ES-I3 (cell line): ENCODE data around the gene GTPBP1.

ENCODE experiments used
- H3K36me3 ChIP-seq: 2 replicates; pipeline ENCODE4 v1.6.1; 2013; ENCODE audit warnings: mild to moderate bottlenecking, low read length, control low read depth, moderate library complexity; ENCODE audit not compliant: insufficient read depth
- H3K4me1 ChIP-seq: 2 replicates; pipeline ENCODE4 v1.6.1; 2013; ENCODE audit warnings: mild to moderate bottlenecking, control low read depth, low read length; ENCODE audit not compliant: insufficient read depth
- H3K9ac ChIP-seq: 2 replicates; pipeline ENCODE4 v1.6.1; 2013; ENCODE audit warnings: low read depth, mild to moderate bottlenecking, low read length, moderate library complexity
- H3K9me3 ChIP-seq: 2 replicates; pipeline ENCODE4 v1.6.1; 2013; ENCODE audit warnings: mild to moderate bottlenecking, low read length, moderate library complexity; ENCODE audit not compliant: control insufficient read depth, insufficient read depth

The GTPBP1 gene

GRCh38 chr22:38748487-38749136 lies 42.9 kb downstream of the GTPBP1 start:
- no peaks in the 10 kb centered on the region for H3K36me3 ChIP-seq
- no peaks in the 10 kb centered on the region for H3K4me1 ChIP-seq
- no peaks in the 10 kb centered on the region for H3K9me3 ChIP-seq
- H3K9ac ChIP-seq = no peak overlapping the region

GRCh38 chr22:38750104-38750503 lies 44.4 kb downstream of the GTPBP1 start:
- Histone ChIP-seq H3K4me1 (peaks cover 5% of the 10 kb centered on the region; the same call in 1 of the 2 replicates), H3K36me3 (no peaks in the 10 kb centered on the region), H3K9ac (no peak overlapping the region), H3K9me3 (no peaks in the 10 kb centered on the region)

GRCh38 chr22:38750638-38751037 lies 44.9 kb downstream of the GTPBP1 start:
- Histone ChIP-seq H3K4me1 (peaks cover 5% of the 10 kb centered on the region; the same call in 1 of the 2 replicates), H3K36me3 (no peaks in the 10 kb centered on the region), H3K9me3 (no peaks in the 10 kb centered on the region), H3K9ac (no peak overlapping the region)

- Histone ChIP-seq H3K36me3 (no peaks in the 10 kb centered on the region), H3K9ac (no peak overlapping the region), H3K9me3 (no peaks in the 10 kb centered on the region)
These were observed 45.3 kb downstream of the GTPBP1 start for GRCh38 chr22:38751066-38751421.

DNA sequence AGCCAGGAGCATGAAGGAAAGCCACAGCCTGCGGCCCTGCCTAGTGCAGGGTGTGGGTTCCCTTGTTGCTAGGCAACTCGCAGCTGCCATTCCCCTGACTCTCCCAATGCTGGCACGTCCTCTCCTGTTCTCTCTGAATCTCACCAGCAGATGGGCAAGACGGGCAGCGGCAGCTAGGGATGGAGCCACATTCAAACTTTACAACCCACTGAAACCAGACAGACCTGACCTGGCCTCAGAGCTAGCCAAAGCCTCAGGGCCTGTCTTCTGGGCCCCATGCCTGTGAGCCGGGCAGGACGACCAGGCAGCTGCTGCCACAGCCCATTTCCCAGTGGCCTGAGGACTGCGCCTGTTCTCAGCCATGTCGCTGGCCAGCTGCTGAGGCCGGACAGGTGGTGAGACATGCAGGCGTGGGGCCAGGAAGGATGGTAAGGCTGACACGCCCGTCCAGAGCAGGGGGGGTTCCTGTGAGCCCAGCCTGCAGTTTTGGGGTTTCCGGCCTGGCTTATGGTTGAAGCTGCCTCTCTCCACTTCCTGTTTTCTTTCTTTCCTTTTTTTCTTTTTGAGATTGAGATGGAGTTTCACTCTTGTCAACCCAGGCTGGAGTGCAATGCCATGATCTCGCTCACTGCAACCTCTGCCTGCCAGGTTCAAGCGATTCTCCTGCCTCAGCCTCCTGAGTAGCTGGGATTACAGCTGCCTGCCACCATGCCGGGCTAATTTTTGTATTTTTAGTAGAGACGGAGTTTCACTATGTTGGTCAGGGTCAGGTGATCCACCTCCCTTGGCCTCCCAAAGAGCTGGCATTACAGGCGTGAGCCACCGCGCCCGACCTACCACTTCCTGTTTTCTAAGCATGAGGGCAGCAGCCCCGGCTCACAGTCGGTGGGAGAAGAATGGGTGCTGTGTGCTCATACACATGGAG lies 45.9 kb downstream of the GTPBP1 start:
- H3K36me3 ChIP-seq = no peaks in the 10 kb centered on the region
- no peaks in the 10 kb centered on the region for H3K9me3 ChIP-seq
- peaks cover 8% of the 10 kb centered on the region; the same call in 1 of the 2 replicates for H3K4me1 ChIP-seq
- H3K9ac ChIP-seq = no peak overlapping the region

More at GRCh38 chr22:38751066-38751421, 45.3 kb downstream of the GTPBP1 start:
- peaks cover 5% of the 10 kb centered on the region; the same call in 1 of the 2 replicates for H3K4me1 ChIP-seq

GRCh38 chr22:38753948-38754750 lies 48.4 kb downstream of the GTPBP1 start:
- H3K9me3 ChIP-seq = no peaks in the 10 kb centered on the region
- H3K9ac ChIP-seq = peak overlapping the region; percentile 92; the same call in 1 of the 2 replicates
- H3K36me3 ChIP-seq = no peaks in the 10 kb centered on the region
- peaks cover 12% of the 10 kb centered on the region; the same call in 1 of the 2 replicates for H3K4me1 ChIP-seq

GRCh38 chr22:38754751-38755154 lies 49.0 kb downstream of the GTPBP1 start:
- Histone ChIP-seq H3K36me3 (no peaks in the 10 kb centered on the region), H3K4me1 (peaks cover 12% of the 10 kb centered on the region; the same call in 1 of the 2 replicates), H3K9me3 (no peaks in the 10 kb centered on the region), H3K9ac (peak overlapping the region; percentile 92; the same call in 1 of the 2 replicates)

- peaks cover 13% of the 10 kb centered on the region; the same call in 1 of the 2 replicates for H3K4me1 ChIP-seq
- H3K9ac ChIP-seq = peak overlapping the region; percentile 92; the same call in 1 of the 2 replicates
- H3K36me3 ChIP-seq = no peaks in the 10 kb centered on the region
- no peaks in the 10 kb centered on the region for H3K9me3 ChIP-seq
These were observed 49.6 kb downstream of the GTPBP1 start for GRCh38 chr22:38755155-38755910.

DNA sequence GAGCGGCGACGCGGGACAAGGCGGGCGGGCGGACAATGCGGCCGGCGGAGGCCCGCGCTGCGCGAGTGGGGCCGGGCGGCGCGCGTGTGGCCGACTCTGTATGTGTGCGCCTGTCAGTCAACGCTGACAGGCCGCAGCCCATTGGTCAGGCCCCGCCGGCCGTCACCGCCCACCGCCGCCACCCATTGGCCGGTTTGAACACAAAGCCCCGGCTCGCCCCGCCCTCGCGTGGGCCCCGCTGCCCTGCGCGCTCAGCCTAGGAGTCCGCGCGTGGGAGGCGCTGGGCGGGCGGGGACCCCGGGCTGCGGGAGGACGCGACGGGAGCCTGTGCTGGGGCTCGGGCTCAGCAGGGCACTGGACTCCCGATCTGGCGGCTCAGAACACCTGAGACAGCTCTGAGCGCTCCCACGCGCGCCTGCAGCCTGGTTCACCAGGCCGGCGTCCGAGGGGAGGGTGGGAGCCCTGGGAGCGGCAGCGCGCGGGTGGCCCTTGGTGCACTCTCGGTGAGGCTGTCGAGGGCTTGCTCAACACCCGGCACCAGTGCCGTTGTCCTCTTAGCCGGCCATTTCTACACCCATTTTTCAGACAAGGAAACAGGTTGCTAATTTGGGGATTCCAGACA lies 50.3 kb downstream of the GTPBP1 start, which contains the start of gene SUN2:
TSS of gene SUN2 (minus strand) at position 88 of the 622 bp plus-strand sequence. CDS start 3,370 bp downstream, outside the sequence.
- Histone ChIP-seq H3K36me3 (no peaks in the 10 kb centered on the region), H3K4me1 (peaks cover 18% of the 10 kb centered on the region; the same call in 1 of the 2 replicates), H3K9me3 (no peaks in the 10 kb centered on the region), H3K9ac (peak within 1 kb of the TSS; percentile 92; the same call in 1 of the 2 replicates)

DNA sequence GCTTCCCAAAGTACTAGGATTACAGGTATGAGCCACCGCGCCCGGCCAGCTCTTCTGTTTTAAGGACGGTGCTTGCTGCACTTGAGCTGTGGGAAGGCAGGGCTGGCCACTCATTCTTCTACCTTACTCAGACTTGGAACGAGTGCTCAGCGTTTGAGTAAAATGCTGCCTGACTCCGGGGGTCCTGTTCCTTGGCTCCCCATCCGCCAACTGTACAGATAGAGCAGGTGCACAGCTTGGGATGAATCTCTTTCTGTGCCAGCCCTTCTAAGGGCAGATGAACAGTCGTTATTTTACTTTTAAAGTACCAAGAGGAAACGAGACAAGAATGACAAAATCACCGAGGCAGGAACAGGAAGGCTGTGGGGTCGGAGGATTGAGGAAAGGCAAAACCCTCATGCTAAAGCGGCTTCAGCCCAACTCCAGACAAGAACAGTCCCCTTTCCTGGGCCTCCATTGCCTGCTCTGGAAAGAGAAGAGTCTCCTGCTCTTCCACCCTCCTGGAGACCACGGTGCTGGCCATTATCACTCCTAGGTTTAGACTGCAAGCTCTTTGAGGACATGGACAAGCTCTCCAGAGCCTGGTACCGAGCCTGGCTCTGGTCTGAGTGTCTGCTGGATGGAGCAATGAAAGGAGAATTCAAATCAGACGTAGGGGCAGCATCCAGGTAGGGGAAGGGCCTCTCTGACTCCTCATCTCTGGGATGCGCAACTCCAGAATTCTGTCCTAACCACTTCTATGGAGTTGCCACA lies 51.1 kb downstream of the GTPBP1 start:
- peak overlapping the region; percentile 92; the same call in 1 of the 2 replicates for H3K9ac ChIP-seq
- H3K36me3 ChIP-seq = no peaks in the 10 kb centered on the region
- peaks cover 18% of the 10 kb centered on the region; the same call in 1 of the 2 replicates for H3K4me1 ChIP-seq
- H3K9me3 ChIP-seq = no peaks in the 10 kb centered on the region

DNA sequence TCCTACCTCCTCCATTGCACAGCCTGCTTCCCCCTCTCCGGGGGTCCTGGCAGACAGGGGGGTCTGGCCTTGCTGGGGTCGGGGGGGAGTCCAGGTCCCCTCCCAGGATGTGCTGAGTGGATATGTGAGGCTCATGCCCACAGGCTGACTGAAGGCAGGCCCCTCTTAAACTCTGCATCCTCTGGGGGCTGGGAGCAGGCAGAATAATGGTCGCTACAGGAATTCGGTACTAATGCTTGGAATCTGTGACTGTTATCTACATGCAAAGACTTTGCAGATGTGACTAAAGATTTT lies 51.7 kb downstream of the GTPBP1 start:
- H3K4me1 ChIP-seq = peaks cover 18% of the 10 kb centered on the region; the same call in 1 of the 2 replicates
- H3K36me3 ChIP-seq = no peaks in the 10 kb centered on the region
- H3K9me3 ChIP-seq = no peaks in the 10 kb centered on the region
- H3K9ac ChIP-seq = no peak overlapping the region

DNA sequence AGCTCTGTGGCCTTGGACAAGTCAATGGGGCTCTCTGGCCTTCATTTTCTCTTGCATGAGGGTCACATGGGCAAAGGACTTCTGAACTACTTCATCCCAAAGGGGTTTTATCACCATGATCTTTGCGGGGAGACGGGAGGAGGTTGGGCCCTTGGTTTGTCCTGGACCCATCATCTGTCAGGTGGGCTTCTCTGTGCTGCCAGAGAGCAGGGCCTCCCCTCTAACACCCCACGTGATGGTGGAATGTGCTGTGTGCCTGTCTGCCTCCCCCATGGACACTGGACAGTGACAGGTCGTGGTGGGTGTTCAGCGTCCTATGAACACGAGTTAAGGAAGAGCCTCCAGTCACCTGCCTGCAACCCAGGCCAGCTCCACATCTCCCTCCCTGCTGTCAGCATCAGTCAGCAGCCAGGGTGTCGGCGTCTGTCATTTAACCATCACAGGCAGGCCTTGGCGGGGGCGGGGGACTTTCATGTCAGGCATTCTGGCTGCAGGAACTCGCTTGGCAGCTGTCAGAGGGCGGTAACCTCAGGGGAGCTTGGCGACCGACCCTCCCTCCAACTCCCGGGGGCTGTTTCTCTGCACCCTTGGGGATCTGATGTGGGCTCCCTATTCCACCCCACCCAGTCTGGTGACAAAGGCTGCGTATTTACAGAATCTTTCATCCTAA lies 52.7 kb downstream of the GTPBP1 start:
- Histone ChIP-seq H3K4me1 (peaks cover 18% of the 10 kb centered on the region; the same call in 1 of the 2 replicates), H3K9me3 (no peaks in the 10 kb centered on the region), H3K36me3 (no peaks in the 10 kb centered on the region), H3K9ac (no peak overlapping the region)
